ENCODE results near the gene SPATA13.

- no peak for TF ChIP-seq CTCF (IDR thresholded peaks at IDR 0.05; ENCODE audit: extremely low read depth in 1 of 2, insufficient read depth in 1 of 2, low read depth in 1 of 2, low read length in 2 of 2)
- TF ChIP-seq POLR2A (IDR thresholded peaks at IDR 0.05; ENCODE audit: low read depth, low read length) = no peak
- TF ChIP-seq EZH2 (IDR thresholded peaks at IDR 0.05; ENCODE audit: borderline replicate concordance, low read depth, low read length, severe bottlenecking) = no peak
- no peak for TF ChIP-seq FOS (IDR thresholded peaks at IDR 0.05; ENCODE audit: borderline replicate concordance, insufficient read depth, low read length)
- TF ChIP-seq JUN (IDR thresholded peaks at IDR 0.05; ENCODE audit: borderline replicate concordance, insufficient read depth, insufficient read length, low read depth) = no peak
- TF ChIP-seq POLR2AphosphoS5 (IDR thresholded peaks at IDR 0.05; ENCODE audit: insufficient read depth, low read depth, low read length) = no peak
- TF ChIP-seq, protein P1, sequence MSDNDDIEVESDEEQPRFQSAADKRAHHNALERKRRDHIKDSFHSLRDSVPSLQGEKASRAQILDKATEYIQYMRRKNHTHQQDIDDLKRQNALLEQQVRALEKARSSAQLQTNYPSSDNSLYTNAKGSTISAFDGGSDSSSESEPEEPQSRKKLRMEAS (IDR thresholded peaks at IDR 0.05; ENCODE audit: insufficient read depth, insufficient read length) = no peak
These were observed 11.1 kb upstream of the SPATA13 start for GRCh38 chr13:24149246-24150032.

Measured in endothelial cell of umbilical vein (primary cell).